ENCODE measurements around the gene GABPB2.

DNA sequence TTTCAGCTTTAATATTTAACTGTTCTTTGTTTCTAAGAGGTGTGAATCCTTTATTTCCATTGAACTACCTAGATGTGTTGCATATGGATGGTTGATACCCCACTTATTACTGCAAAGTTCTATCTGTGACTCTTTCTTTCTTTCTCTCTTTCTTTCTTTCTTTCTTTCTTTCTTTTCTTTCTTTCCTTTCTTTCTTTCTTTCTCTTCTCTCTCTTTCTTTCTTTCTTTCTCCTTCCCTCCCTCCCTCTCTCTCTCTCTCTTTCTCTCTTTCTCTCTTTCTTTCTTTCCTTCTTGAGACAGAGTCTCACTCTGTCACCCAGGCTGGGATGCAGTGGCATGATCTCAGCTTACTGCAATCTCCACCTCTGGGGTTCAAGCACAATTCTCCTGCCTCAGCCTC is 34.1 kb downstream of the GABPB2 start:
- TF ChIP-seq POLR2A (IDR thresholded peaks at IDR 0.05) = no peak
- no peak for TF ChIP-seq POLR2AphosphoS5 (IDR thresholded peaks at IDR 0.05)

All from spleen (tissue), 3 donors.